Smooth muscle cell of bladder (primary cell): ENCODE data around the gene MAGEB1. TPM values are rescaled to one million over a fixed set of nuclear protein-coding genes. Genes with fewer than 3 reads are reported as not detected.

Experiments
- total RNA-seq: library from RNA; depleted of rRNA; stranded (reverse); fragments of >200 nt; gene quantifications from 2 replicates; pipeline ENCODE4 v1.2.3, GENCODE V29; 2014

Gene MAGEB1, protein sequence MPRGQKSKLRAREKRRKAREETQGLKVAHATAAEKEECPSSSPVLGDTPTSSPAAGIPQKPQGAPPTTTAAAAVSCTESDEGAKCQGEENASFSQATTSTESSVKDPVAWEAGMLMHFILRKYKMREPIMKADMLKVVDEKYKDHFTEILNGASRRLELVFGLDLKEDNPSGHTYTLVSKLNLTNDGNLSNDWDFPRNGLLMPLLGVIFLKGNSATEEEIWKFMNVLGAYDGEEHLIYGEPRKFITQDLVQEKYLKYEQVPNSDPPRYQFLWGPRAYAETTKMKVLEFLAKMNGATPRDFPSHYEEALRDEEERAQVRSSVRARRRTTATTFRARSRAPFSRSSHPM
- total RNA-seq: not detected in 2 replicates

DNA sequence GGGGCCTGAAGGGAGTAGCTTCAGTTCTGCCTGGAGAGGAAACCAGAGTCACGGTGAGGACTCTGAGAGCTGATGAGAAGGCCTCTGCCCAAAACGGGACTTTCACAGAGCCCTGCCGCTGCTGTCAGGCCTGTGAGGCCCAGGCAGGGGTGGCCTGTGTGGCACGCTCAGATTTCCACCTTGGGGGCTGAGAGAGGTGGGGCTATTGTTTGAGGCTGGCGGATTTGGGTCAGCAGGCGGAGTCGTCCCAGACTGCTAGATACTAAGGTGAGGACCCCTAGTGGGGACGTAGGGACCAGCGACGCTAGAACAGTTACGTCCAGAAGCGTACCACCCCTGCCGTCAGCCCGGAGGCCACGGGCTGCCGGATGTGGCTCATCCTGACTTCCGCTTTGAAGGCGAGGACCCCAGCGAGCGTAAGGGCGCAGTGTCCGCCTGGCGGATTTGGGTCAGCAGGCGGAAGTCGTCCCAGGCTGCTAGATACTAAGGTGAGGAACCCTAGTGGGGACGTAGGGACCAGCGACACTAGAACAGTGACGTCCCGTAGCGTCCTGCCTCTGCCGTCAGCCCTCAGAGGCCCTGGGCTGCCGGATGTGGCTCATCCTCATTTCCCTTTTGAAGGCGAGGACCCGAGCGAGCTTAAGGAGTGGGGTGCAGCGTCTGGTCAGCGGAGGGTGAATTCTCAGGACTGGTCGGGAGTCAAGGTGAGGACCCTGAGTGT, at the start of gene MAGEB1:
MAGEB1 (plus strand) TSS at position 378 of the 721 bp plus-strand sequence. CDS start 3,348 bp downstream, outside the sequence.

DNA sequence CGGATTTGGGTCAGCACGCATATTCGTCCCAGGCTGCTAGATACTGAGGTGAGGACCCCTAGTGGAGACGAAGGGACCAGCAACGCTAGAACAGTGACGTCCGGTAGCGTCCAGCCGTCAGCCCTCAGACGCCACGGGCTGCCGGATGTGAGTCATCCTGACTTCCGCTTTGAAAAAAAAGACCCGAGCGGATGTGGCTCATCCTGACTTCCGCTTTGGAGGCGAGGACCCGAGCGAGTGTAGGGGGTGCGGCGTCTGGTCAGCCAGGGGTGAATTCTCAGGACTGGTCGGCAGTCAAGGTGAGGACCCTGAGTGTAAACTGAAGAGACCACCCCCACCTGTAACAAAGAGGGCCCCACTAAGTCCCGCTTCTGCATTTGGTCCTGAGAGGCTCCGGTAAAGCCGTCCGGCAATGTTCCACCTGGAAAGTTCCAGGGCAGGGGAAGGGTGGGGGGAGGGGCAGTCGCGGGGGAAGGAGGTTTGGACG, 31.5 kb upstream of the MAGEB1 start, which contains the start of gene MAGEB2:
MAGEB2 (plus strand) TSS at position 207 of the 487 bp plus-strand sequence. CDS start 3,018 bp downstream, outside the sequence.

DNA sequence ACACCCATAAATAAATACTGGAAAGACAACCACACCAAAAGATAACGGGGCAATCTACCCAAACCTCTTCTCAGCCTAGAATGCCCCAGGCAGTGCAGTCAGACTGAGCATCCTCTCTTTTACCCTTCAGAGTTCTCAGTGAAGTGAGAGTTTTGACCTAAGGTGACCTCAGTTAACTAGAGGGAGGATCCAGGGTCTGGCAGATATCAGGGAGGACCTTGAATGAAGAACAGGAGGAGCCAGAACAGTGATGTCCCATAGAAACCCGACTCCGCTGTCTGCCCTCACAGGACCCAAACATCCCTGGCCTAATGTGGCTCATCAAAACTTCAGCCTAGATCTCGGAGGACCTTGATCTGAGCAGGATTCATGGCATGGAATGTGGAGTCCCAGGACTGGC, 16.6 kb upstream of the MAGEB1 start, which contains the start of gene MAGEB3:
MAGEB3 (plus strand) TSS at position 263 of the 400 bp plus-strand sequence. CDS start 5,268 bp downstream, outside the sequence.

DNA sequence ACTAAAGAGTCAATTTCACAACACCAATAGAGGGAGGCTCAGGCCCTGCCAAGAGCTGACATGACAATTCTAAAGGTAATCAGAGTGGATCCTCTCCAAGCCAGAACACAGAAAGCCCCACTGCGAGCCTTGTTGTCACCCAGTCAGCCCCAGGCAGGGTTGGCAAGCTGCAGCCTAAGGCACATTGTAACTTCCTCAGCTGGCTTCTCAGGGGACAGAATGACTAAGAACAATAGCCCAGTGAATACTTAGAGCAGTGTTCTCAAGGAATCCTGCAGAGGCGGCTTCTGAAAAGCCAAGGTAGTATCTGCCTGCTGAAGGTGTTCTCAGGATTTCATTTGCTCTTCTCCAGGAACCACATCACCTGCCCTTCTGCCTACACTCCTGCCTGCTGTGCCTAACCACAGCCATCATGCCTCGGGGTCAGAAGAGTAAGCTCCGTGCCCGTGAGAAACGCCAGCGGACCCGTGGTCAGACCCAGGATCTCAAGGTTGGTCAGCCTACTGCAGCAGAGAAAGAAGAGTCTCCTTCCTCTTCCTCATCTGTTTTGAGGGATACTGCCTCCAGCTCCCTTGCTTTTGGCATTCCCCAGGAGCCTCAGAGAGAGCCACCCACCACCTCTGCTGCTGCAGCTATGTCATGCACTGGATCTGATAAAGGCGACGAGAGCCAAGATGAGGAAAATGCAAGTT, 5.1 kb upstream of the MAGEB1 start, which contains the start of gene MAGEB4:
MAGEB4 (plus strand) TSS at position 277 of the 692 bp plus-strand sequence; CDS start at position 413, 136 bp downstream.

Other genes with a start within 250 kb of the MAGEB1 start
- gene MAGEB2, start 31.6 kb upstream of the MAGEB1 start, total RNA-seq: not detected in 2 replicates
- not detected in 2 replicates for gene MAGEB3, start 16.5 kb upstream of the MAGEB1 start, total RNA-seq
- not detected in 2 replicates for gene MAGEB4, start 5.1 kb upstream of the MAGEB1 start, total RNA-seq
- gene NR0B1, start 62.2 kb downstream of the MAGEB1 start, total RNA-seq: 0.18 TPM in 1 of 2 replicates, not detected in the other